Measurements from ENCODE around the gene RFFL.
"Not testable (repeated sequence)": the region's sequence is repeated elsewhere in the genome, so short reads cannot be mapped to it uniquely, and the experiment has no call there.

RFFL gene

DNA sequence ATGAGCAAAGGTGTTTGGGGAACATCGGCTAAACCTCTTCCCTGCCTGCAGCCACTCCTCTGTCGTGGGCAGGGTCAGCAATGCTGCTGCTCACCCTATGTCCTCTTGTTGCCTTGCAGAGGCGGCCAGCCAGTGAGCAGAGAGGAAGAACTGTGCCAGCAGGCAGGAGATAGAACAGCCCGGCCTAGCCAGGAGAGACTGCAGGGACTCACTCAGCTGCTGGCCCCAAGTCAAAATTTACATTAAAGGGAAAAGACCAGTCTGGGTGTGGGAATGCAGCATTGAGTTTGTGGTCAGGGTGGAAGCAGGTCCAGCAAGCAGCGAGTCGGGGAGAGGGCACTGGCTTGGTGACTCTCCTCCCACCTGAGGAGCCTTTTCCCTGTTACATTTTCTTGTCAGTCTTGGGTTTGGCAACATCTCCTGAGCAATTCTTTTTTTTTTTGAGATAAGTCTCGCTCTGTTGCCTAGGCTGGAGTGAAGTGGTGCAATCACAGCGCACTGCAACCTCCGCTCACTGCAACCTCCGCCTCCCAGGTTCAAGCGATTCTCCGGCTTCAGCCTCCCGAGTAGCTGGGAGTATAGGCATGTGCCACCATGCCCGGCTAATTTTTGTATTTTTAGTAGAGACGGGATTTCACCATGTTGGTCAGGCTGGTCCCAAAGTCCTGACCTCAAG, 60.5 kb downstream of the RFFL start:
- DNase-seq: no peak

DNA sequence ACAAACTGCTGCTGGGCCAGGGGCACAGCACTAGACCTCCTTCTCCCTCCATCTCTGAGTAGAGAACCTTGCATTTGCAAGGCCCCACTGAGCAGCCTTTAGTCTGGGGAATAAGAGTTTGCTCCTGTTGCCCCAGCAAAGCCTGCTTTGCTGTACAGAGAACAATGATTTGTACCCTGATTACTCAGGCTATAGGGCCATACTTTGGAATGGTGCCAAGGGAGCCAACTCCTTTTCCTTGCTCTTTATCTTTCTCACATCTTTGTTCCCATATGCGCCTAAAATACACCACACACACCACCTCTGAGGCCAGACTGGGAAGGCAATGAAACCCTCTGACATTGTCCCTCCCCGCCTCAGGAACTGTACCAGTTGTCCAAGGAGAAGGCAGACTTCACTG, 62.0 kb downstream of the RFFL start:
- no peak for DNase-seq

DNA sequence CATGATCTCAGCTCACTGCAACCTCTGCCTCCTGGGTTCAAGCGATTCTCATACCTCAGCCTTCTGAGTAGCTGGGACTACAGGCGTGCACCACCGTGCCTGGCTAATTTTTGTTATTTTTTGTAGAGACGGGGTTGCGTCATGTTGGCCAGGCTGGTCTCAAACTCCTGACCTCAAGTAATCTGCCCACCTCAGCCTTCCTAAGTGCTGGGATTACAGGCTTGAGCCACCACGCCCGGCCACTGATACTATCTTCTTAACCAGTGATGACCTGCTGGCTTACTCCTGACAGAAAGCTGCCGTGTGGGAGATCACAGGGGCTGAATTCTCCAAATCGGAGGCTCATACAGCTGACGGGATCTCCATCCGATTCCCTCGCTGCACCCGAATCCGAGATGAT, 62.5 kb downstream of the RFFL start:
- not testable (repeated sequence) for DNase-seq

DNA sequence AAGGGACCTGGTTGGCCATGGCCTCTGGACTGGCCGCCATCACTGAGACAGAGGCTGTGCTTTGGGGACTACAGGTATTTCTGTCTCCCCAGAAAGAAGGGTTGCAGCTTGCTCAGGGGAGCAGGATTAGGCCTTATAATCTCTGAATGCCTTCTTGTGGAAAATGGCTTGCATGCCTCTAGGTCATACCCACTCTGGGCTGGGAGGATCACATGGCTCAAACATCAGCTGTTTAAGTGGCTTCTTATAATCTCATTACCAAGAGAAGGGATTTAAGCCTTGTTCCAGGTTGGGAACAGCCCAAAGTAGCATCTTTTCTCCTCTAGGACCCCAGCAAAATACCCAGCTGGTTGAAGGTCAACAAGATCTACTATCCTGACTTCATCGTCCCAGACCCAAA, 64.1 kb downstream of the RFFL start:
- no peak for DNase-seq

DNA sequence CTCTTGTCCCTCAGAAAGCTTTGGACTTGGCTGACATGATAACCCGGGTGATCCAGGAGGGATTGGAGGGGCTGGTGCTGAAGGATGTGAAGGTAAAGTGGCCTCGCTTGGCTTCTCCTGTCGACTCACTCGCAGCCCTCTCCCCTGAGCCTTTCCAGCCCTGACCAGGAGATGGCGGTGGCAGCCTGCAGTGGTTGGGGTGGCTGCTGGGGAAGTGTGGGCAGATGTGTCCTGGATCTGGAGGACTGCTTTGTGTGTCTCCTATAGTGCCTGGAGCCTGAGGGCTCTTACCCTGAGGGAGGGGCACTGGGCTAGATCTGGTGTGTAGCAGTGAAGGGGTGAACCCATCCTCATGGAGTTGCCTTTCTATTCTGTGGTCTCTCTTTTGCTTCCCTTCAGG, 65.3 kb downstream of the RFFL start:
- DNase-seq: no peak

DNA sequence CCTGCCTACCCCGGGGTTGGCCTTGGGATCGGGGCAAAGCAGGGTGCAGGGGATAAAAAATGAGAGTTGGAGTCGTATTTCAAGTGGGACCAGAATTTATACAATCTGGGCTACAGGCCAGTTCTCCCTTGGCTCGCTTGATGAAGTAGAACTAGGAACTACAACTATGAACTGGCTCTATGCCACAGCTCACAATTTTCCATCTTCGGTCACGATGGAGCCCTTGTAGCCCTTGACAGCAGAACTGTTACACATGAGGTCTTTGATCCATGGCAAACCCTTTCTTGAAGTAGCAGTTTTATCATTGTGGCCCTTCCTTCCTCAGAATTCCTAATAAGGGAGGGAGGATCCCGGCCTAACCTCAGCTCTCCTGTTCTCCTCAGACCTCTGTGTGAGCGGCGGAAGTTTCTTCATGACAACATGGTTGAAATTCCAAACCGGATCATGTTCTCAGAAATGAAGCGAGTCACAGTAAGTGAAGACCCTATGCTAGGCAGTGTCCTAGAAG, 66.1 kb downstream of the RFFL start:
- DNase-seq: no peak

DNA sequence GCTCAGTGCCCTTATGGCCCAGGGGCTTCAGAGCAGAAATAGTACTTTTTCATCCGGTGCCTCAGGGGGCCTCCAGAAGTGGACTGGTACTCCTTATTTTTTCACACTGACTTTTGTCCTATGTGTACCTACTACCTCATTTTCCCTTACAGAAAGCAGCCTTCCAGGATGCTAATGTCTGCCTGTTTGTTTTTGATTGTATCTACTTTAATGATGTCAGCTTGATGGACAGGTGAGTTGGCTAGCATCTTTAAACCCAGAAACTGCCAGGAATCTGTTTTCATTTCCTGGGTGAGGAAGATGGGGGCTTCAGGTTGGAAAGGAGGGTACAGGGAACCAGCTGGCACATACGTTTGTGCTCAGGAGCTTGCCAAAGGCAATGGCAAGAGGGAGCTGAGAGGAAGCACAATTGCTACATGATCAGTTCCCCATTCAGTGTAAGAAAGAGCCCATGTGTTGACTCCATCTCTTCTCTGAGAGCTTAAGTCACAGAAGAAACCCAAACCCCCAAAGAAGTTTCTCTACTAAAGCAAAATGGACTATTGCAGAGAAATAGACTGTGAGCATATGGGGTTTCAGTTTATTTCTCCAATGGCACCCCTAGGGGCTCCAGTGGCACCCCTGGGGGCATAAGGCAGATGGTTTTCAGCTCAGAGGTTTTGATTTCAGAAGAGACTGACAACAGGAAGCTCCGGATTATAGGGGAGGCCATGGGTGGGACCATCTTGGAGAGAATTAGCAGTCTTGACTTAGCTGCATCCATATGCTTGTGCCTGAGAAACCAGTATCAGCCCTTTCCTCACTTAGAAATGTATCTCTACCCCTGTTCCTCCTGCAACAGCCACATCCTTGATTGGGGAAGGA, 66.9 kb downstream of the RFFL start:
- DNase-seq: no peak

DNA sequence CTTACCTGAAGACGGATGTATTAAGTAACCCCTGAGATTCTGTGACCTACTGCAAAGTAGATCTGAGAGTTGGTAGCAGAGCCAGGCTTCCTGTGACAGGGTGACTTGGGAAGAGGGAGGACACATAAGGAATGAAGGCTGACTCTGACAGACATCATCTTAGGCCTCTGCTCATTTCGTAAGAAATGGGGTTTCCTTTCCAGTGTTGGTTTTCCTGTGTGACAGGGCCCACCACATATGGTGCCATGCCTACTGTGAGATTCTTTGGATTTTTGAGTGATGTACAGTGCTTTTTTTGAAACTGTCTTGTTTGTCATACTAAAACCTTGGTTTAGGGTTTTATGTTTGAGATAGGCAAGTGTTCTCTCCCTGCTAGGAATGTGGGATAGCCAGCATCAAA, 70.5 kb downstream of the RFFL start:
- DNase-seq: no peak

DNA sequence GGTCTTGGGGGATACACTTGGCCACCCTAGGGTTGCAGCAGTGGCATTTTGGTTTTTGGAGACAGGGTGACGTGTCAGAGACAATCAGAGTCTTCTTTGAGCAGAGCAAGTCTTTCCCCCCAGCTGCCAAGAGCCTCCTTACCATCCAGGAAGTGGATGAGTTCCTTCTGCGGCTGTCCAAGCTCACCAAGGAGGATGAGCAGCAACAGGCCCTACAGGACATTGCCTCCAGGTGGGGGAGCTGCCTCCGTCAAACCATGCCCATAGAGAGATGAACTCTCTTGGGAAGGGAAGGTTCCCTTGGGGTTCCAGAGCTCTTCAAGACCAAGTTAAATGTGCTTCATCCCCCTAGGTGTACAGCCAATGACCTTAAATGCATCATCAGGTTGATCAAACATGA, 71.9 kb downstream of the RFFL start:
- no peak for DNase-seq

DNA sequence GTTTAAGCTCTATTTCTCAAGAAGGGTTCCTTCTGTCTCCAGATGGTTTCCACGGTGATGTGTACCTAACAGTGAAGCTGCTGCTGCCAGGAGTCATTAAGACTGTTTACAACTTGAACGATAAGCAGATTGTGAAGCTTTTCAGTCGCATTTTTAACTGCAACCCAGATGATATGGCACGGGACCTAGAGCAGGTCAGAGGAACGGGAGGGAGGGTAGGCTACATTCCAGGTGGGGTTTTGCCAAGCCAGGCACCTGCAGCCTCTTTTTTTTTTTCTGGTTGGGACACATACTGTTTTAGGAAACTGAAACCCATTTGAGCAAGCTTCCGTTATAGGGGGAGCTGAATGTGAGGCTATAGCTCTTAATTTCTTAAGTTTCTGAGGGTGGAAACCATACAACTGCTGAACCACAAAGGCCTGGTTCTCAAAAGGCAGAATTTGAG, 72.6 kb downstream of the RFFL start:
- DNase-seq: no peak

DNA sequence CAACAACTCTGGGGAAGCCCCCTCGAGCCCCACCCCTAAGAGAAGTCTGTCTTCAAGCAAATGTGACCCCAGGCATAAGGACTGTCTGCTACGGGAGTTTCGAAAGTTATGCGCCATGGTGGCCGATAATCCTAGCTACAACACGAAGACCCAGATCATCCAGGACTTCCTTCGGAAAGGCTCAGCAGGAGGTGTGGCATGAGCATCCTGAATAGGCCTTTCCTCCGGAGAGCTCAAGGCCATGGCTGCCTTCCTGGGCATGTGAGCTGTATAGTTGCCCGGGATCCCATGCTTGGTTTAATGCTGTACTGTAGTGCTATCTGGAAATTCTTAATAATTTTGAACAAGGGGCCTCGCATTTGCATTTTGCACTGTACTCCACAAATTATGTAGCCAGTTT, 74.0 kb downstream of the RFFL start:
- no peak for DNase-seq

DNA sequence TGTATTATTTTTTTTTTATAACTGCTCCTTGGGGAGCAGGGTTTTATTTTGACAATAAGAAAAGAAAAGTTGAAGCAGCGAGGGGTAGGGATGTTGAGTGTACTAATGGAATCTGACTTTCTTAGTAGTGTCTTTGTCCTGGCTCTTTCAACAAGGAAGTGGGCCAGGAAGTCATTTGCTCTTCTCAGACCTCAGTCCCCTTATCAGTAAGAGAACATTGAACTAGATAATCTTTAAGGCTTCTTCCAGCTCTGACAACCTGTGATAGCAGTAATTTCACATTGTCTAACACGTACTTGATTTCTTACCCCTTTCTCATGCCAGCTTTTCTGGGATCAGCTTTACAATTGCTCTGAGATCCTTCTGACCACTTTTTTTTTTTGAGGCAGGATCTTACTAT, 74.9 kb downstream of the RFFL start:
- DNase-seq: no peak

DNA sequence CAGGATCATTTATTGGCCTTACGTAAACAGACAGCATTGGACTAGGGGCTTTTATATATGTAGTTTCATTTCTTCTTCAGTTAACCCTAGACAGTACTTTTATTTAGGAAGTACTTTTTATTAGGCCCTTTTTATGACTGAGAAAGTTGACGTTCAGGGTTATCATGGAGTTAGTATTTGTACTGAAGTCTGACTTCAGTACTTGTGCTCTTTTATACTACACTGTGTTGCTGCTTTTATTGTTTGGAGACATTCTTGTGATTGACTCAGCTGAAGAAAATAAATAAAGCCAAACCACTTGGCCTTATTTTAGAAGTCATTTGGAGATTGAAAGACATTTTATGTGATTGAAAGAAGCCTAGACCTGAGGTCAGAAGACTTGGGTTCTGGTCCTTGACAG, 76.3 kb downstream of the RFFL start:
- DNase-seq: no peak

DNA sequence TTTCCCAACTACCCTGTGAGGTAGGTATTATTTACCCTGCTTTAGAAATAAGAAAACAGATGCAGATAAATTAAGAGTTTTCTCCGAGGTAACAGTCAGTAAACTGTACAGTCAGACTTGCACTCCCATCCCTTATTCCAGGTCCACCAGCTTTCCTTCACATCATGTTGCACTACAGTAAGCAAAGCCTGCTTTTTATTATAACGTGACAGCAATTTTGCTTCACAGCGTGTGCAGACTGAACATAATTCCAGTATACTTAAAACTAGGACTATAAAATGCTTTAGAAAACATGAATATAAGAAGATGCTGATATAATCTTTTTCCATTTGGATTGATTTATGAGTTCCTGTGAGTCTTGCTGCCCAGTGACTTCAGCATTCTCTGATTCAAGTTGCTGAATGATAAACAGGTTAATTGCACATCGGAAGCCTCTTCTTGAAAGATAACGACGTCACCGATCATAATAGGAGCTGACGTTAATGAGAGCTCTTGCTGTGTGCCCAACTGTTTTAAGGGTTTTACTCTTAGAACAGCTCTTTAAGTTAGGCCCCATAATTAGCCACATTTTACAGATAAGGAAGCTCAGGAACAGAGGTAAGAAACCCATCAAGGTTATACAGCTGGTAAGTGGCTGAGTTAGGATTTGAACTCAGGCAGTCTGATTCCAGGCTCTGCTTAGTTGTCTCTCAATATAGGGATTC, 81.8 kb downstream of the RFFL start:
- DNase-seq: no peak

DNA sequence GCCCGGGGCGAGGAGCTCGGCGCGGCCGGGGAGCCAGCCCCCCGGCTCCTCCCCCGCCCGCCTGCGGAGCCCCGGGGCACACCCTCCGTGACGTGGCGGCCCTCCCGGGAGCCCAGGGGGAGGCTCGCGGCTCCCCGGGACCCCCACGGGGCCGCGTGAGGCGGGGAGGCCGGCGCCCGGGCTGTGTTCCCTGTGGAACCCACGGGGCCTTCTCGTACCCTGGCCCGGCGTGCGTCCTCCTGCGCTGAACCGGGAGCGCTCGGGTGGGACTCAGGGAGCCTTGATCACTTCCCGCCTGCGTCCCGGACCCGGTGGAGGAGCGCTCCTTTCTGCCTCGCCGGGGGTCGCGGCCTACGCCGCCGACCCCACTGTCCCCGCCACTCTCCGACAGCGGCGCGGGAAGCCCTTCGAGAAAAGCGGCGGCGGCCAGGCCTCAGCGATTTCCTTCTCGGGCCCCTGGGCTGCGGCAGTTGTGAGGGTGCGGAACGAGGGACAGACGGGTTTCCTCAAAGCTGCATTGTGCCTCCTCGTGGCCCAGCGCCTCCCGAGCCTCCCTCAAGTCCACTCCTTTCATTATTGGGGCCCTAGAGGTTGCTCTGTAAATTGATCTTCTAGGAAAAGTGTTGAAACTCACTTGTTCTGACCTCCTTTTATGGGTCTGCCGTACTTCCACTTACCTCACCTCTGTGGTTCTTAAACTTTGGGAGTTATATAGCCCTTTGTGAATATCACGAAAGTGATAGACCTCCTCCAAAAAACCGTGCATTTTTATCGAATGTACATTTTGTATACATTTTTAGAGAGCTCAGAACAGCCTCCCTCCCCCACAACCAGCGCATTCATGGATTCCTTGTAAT, 82.6 kb downstream of the RFFL start:
- peak; percentile 61 to 78 for DNase-seq

DNA sequence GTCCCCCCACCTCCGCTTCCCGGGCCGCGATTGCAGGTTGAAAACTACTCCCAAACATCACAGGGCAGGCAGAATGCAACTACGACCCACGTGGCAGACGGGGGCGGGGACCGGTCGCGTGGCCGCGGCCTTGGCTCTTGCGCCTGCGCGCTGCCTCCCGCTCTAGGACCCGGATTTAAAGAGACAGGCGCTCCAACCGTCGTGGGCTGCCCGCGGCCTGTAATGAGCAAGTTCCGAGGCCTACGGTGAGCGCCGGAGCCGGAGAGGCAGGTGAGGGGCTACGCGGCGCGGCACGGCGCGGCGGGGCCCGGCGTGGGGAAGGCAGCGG, 83.2 kb downstream of the RFFL start, which contains the start of gene LIG3:
Gene LIG3, plus strand, starts transcription at position 160 of the 328 bp plus-strand sequence. CDS start 2,494 bp downstream, outside the sequence.
- peak; percentile 82 to 88 for DNase-seq

DNA sequence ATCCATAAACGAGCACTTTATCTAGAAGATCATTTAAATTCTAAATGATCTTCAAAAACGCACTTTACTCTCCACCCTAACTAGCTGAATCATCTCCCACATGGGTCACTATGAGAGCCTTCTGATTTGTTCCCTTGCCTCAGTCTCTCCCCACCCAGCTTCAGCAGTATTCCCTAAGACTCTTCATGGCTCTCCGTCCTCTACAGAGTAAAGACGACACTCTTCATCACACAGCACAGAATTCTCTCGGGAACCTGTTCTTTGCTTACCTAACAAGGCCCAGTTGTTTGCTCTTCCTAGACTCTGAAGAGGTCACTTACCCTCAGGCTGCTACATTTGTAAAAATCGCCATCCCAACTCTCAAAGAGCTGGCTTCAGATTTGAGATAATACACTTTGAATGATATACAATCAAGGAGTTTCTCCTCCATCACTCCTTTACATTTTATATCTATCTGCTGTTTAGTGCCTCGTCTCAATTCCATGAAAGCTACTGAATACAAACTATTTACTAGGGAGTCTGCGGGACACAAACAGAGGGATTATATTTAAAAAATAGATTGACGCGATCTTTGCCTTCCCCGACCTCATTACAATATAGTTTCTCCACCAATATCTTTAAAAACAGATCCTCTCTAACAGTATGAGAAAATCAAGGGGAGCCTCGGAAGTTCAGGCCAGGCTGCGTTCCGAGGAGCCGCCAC, 83.7 kb downstream of the RFFL start:
- DNase-seq: no peak

DNA sequence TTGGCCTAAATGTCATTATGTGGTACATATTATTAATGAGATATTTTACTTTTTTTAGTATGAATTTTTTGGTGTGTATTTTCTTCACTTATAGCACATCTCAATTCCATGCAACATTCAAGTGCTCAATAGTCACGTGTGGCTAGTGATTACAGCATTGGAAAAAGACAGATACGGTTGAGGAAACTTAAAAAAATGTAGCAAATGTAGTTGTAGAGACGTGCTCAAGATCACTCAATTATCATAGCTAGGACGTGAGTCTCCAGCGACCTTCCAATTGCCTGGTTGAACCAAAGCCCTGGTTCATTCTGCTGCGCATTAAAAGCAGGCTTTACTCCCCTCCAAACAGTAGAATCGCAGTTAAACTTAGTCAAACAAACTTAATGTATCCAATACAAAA, 84.4 kb downstream of the RFFL start:
- DNase-seq: no peak

DNA sequence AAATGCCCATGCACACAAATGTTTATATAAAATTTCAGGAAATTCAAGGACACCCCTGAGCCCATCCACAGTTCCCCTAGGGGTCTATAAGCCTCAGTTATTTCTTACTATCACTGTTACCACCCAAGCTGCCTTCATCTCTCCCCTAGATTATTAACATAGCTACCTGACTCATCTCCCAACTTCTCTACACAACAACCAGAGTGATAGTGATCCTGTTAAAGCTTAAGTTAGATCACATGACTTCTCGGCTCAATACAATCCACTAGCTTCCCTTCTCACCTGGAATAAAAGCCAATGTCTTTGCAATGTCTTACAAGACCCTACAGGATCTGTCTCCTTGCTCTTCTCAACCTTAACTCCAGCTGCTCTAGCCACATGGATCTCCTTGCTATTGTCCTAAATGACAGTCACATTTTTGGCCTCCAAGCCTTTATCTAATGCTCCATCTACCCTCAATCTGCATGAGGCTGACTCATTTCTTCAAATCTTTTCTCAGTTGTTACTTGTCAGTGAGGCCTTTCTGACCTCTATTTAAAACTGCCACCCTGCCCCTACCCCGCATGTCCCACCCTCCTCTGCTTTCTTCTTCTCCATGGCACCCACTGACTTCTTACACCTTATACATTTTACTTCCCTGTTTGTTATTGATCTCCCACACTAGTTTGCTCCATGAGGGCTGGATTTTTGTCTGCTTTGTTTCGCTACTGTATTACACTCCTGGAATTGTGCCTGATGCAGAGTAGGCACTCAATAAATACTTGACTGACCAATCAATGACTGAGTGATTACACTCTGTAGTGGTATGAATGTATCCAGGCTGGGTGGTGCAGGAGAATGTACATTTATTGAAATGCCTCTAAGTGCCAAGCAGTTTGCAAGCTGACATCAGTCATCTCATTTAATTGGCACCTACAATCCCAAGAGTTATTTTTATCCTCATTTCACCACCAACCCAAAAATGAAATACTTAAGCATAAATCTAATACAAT, 88.4 kb downstream of the RFFL start:
- no peak for DNase-seq

DNA sequence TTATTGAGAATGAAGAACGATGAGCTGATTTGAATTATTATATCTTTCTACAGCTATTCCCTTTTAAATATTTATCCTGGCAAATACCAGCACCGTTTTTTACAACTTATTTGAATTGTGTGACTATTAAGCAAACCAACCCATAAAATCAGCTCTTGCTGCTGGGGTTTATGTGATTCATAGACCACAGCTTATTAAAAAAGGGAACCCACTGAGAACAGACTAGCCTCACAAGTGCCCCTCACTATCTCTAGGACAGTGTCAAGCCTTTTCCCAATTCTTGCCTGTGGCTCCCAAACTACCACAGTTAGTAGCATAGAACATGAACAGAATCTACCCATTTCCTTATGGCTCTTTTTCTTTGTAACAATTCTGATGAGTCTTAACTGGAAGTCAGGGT, 89.3 kb downstream of the RFFL start:
- no peak for DNase-seq

Data from NCI-H1930 (cell line).